NCI-H2081 (cell line): ENCODE data around the gene SEC14L2.

Source experiments
- DNase-seq, 2 experiments: peaks; one replicate each; lab custom pipeline; 2025; lab: John Stamatoyannopoulos, UW

SEC14L2 gene

DNA sequence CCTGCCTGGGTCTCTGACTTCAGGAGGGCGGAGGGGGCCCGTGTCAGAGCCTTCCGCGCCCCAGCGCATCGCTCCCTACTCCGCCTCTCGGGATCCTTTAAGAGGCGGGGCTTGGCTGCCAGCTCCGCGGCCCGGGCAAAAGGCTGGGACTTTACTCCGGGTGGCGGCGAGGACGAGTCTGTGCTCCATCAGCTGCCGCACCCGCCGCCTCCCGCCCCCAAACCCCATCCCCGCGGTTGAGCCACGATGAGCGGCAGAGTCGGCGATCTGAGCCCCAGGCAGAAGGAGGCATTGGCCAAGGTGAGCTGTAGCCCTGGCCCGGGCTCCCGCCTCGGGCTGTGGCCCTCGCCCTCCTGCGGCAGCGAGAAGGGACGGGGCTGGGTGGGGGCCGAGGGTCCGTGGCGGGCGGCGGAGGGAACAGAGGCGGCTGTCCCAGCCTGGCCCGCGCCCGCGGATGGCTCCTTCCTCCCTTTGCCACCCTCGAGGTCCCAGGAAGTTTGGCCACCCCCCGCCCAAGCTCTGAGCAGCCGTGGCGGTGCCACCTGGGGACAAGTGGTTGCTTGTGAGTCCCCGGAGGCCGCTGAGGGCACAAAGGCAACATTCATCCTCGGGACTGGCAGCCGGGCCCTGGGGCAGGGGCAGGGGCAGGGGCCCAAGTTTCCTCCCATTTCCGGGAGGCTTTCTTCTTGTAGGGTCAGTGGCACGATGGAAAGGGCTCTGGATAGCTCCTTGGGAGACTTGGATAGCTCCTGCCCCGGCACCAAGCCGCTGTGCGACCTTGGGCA, at the start of gene SEC14L2:
Gene SEC14L2, plus strand, starts transcription at position 148 of the 785 bp plus-strand sequence. Its CDS starts 99 bp downstream, at position 247.
- DNase-seq = peak; percentile 22 to 41

- no peak for DNase-seq
These were observed 49.4 kb upstream of the SEC14L2 start for GRCh38 chr22:30347255-30347892.

- DNase-seq = no peak
These were observed 48.4 kb upstream of the SEC14L2 start for GRCh38 chr22:30348404-30348803.

DNA sequence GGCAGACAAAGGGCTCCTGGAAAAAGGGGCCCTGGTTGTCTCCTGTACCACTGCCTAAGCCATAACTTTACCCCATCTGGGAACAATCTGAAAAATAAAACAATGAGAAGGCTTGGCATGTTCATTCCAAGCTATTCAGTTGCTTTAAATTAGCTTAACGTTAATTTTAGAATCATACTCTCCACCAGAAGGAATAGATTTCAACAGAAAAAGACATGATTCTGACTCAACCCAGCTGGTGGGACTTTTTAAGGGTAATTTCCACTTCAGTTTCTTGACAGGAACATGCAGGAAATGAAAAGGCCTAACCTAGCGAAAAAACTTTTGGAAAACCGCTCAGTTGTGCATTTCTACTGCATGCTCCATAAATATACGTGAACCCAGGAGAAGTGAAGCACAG, 48.0 kb upstream of the SEC14L2 start:
- no peak for DNase-seq

DNA sequence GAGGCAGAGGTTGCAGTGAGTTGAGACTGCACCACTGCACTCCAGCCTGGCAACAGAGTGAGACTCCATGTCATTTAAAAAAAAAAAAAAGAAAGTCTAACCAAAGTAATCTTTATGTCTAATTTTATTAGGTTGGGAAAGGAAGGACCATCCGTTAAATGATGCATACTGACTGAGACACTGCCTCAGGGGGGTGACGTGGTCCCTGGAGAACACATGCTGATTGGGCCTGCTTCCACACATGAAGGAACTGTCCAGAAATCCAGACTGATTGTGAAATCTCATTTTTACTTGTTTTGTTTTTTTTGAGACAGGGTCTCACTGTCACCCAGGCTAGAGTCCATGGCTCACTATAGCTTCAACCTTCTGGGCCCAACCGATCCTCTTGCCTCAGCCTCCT, 45.6 kb upstream of the SEC14L2 start:
- DNase-seq = no peak

DNA sequence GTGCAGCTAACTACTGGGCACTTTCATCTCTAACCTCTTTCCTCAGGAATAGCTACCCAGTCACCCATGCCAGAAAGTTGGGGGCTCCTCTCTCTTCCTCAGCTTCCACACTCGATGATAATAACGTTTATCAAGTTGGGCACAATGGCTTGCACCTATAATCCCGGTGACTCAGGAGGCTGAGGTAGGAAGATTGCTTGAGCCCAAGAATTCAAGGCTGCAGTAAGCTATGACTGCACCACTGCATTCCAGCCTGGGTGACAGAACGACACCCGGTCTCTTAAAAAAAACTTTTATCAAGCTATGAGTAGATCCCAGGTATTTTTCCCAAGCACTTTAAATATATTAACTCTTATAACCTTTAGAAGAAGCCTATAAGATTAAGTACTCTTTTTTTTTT, 42.2 kb upstream of the SEC14L2 start:
- DNase-seq = no peak

- peak; percentile 63 to 82 for DNase-seq
These were observed 40.2 kb upstream of the SEC14L2 start, which contains the start of the genes CCDC157 and SF3A1 for GRCh38 chr22:30356449-30357235. TSS of gene CCDC157 (plus strand) at chr22:30357007. CDS start at chr22:30366001, 8,994 bp downstream. TSS of gene SF3A1 (minus strand) at chr22:30356894. CDS start at chr22:30356792, 102 bp downstream.

- DNase-seq = no peak
These were observed 39.6 kb upstream of the SEC14L2 start for GRCh38 chr22:30357236-30357570.

DNA sequence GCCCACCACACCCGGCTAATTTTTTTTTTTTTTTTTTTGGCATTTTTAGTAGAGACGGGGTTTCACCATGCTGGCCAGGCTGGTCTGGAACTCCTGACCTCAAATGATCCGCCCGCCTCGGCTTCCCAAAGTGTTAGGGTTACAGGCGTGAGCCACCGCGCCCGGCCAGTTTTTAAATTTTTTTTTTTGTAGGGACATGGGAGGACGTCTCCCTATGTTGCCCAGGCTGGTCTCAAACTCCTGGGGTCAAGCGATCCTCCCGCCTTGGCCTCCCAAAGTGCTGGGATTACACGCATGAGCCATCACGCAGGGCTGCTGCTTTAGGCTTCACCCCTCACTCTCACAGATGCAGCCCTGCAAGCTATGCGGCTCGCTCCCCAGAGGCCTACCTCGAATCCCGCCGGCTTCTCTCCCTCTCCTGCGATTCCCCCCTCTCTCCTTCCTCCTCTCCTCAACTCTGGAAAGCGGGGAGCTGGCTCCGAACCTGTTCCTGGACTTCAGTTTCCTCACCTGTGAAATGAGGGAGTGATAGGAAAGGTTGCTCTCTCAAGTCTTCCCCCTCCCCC, 39.1 kb upstream of the SEC14L2 start:
- no peak for DNase-seq

DNA sequence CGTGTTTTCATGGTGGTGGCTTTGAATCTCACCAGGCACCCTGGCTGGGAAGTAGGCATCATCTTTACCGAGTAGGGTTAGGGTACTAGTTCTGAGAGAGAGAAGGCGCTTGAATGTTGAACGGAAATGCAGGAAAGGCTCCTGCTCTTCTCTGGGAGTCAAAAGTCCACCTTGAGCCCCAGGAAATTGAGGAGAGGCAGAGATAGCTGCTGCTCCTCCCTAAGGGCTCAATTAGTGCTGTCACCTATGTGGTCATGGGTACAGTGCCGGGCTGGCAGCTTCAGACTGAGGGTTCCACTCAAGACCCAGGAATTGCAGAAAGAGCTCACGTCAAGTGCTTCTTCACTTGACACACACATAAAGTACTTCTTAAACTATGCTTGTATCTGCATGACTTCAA, 38.3 kb upstream of the SEC14L2 start:
- no peak for DNase-seq

DNA sequence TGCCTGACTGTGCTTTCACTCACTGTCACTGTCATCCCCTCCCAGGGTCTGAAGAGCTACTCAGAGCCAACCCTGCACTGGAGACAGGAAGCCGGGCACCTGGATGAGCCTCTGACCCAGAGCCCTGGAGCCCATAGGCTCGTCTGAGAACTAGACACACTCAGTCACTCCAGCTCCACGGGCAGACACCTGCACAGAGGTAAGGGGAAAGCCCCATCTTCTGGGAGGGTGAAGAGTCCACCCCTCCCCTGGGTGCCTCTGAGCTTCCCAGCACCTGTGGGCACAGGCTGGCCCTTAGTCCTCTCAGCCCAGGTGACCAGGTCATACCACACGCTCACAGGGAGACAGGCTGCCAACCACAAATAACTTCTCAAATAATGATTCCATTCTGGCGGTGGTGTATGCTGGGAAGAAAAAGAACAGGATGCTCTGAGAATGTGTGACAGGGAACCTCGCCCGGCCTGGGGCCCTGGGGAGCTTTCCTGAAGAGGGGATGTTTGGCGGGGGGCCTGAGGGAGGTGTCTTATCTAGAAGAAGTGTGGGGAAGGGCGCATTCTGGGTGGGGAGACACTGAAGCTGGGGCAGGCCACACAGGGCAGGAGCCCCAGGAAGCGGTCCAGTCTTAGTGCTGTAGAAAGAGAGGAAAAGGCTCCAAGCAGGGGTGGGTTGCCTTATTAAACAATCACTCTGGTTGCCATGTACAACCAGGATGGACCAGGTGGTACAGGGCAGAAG, 34.7 kb upstream of the SEC14L2 start:
- no peak for DNase-seq

GRCh38 chr22:30362651-30363281, 34.1 kb upstream of the SEC14L2 start:
- DNase-seq = peak in 1 of 2 experiments; percentile 25

- no peak for DNase-seq
These were observed 30.9 kb upstream of the SEC14L2 start for GRCh38 chr22:30365891-30366290.

- no peak for DNase-seq
These were observed 28.4 kb upstream of the SEC14L2 start for GRCh38 chr22:30368420-30368819.

DNA sequence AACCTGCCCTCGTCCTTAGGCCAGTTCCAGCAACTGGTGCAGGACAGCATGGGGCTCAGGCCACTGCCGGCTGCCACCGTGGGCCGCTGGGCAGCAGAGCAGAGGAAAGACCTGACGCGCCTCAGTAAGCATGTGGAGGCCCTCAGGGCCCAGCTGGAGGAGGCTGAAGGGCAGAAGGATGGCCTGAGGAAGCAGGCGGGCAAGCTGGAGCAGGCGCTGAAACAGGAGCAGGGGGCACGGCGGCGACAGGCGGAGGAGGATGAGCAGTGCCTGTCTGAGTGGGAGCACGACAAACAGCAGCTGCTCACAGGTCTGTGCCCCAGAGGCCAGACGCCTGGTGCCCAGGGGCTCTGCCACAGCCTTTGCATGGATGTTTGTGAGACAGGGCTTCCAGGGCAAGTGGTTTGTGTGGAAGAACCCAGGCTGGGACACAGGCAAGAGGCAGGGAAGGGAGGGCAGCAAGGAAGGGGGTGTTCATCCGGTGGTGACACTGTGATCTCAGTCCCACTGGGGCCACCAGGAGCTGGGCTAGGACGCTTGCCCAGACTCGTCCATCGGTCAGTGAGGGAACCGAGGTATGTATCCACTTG, 26.1 kb upstream of the SEC14L2 start:
- no peak for DNase-seq

DNA sequence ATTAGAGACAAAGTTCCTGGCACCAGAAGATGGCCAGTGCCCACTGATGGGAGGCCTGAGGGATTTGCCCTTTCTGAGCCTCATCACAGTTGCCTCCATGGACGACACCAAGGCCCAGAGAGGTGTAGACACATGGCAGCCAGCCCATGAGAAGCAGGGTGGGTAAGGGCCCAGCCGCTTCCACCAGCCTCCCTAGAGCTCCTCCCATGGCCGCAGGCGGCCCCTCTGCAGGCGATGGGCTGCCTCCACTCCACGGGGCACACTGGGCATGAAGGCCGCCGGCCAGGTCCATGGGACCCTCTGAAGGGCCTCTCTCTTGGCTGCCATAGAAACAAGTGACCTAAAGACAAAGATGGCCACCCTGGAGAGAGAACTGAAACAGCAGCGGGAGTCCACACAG, 25.5 kb upstream of the SEC14L2 start:
- no peak for DNase-seq

- no peak for DNase-seq
These were observed 24.8 kb upstream of the SEC14L2 start for GRCh38 chr22:30371981-30372380.

DNA sequence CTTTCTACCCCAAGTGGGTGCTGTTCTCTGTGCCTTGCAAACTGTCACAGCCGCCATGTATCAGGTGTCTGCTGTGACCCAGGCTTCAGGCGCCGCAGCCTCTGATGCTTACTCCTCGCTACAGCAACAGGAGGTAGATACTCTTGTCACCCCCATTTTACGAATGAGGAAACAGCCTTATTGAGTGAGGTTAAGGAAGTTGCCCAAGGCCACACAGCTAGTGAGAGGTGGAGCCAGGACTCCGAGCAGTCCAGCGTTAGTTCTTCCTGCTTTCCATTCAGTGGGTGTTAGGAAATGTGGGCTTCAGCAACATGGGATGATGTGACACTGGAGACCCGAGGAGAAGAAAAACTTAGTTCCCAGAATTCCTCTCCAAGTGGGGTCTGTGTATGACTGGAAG, 23.9 kb upstream of the SEC14L2 start:
- no peak for DNase-seq

DNA sequence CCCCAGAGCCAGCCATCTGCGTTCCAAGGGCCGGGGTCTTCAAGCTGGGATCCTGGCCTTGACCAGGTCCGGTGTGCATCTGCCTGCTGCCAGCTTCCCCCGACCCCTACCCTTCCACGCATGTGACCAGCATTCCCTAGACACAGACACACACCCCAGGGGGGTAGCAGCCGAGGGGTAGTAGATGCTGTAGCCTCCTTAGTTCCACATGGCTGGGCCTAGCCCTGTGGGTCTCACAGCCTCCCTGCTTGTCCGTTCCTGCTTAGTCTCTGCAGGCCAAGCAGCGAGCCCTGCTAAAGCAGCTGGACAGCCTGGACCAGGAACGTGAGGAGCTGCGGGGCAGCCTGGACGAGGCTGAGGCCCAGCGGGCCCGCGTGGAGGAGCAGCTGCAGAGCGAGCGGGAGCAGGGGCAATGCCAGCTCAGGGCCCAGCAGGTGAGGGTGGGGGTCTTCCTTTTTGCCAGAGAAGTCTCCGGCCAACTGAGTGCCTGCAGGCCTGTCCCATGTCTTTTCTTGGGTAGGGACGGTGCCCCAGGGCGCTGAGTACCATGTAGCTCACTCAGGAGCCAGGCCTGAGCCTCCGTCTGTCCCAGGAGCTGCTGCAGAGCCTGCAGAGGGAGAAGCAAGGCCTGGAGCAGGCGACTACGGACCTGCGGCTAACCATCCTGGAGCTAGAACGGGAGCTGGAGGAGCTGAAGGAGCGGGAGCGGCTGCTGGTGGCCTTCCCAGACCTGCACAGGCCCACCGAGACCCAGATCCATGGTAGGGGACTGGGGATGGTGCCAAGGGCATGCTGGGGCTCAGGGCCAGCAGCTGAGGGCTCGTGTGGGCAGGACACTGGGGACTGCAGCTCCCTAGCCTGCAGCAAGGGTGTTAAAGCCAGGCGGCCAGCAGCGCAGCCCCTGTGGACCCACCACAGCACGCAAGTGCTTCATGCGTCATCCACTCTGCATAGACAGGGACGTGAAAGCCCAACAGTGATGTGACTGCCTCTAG, 23.2 kb upstream of the SEC14L2 start:
- no peak for DNase-seq
